HG03354 (cell line): ENCODE measurements around the gene ST3GAL3.

ENCODE experiments used
- ATAC-seq: cut with Tn5 transposase; IDR thresholded peaks from one replicate; pipeline ENCODE4 v1.9.1; 2021; ENCODE audit warnings: mild to moderate bottlenecking; ENCODE audit not compliant: unreplicated experiment, poor library complexity, severe bottlenecking

Gene ST3GAL3

GRCh38 chr1:43779805-43780403 lies 72.6 kb downstream of the ST3GAL3 start:
- no peak for ATAC-seq

- ATAC-seq: no peak
Measured at GRCh38 chr1:43781574-43781973, 74.2 kb downstream of the ST3GAL3 start.

GRCh38 chr1:43783096-43783670 lies 75.8 kb downstream of the ST3GAL3 start:
- no peak for ATAC-seq

GRCh38 chr1:43783671-43784205 lies 76.4 kb downstream of the ST3GAL3 start:
- no peak for ATAC-seq

- ATAC-seq: no peak
Measured at GRCh38 chr1:43786201-43786958, 79.0 kb downstream of the ST3GAL3 start.

GRCh38 chr1:43786960-43787359 lies 79.6 kb downstream of the ST3GAL3 start:
- no peak for ATAC-seq

- no peak for ATAC-seq
Measured at GRCh38 chr1:43789604-43790550, 82.5 kb downstream of the ST3GAL3 start.

- no peak for ATAC-seq
Measured at GRCh38 chr1:43791243-43791642, 83.9 kb downstream of the ST3GAL3 start.

- ATAC-seq: no peak
Measured at GRCh38 chr1:43796111-43796581, 88.8 kb downstream of the ST3GAL3 start.

- no peak for ATAC-seq
Measured at GRCh38 chr1:43797891-43798290, 90.6 kb downstream of the ST3GAL3 start.

- no peak for ATAC-seq
Measured at GRCh38 chr1:43799656-43800635, 92.6 kb downstream of the ST3GAL3 start.

GRCh38 chr1:43800771-43801170 lies 93.4 kb downstream of the ST3GAL3 start:
- ATAC-seq: no peak

GRCh38 chr1:43801203-43801602 lies 93.9 kb downstream of the ST3GAL3 start:
- ATAC-seq: no peak

GRCh38 chr1:43802356-43802980 lies 95.1 kb downstream of the ST3GAL3 start:
- ATAC-seq: no peak

GRCh38 chr1:43803105-43803504 lies 95.8 kb downstream of the ST3GAL3 start:
- ATAC-seq: no peak

- no peak for ATAC-seq
Measured at GRCh38 chr1:43803646-43804045, 96.3 kb downstream of the ST3GAL3 start.

GRCh38 chr1:43804569-43804968 lies 97.2 kb downstream of the ST3GAL3 start:
- no peak for ATAC-seq

- ATAC-seq: no peak
Measured at GRCh38 chr1:43805340-43805739, 98.0 kb downstream of the ST3GAL3 start.
